ENCODE measurements around the gene GMPPB. TPM values are rescaled to one million over a fixed set of nuclear protein-coding genes. Genes with fewer than 3 reads are reported as not detected.

Gene GMPPB
- total RNA-seq, 1 donor from 2014 or later, result 21.2 TPM

- H3K4me1 Mint-ChIP-seq (ENCODE audit: low read depth, unreplicated experiment), result peaks cover 18% of the 10 kb centered on the region
- peaks cover 15% of the 10 kb centered on the region for H3K27me3 Mint-ChIP-seq (ENCODE audit: unreplicated experiment)
- peak overlapping the region; percentile 46 for H3K27ac Mint-ChIP-seq (ENCODE audit: unreplicated experiment)
- no peak for TF ChIP-seq CTCF (IDR thresholded peaks at IDR 0.05; ENCODE audit: partially characterized antibody, unreplicated experiment)
- no peak for DNase-seq
- H3K4me3 Mint-ChIP-seq (ENCODE audit: unreplicated experiment), result peak overlapping the region; percentile 41
- peaks cover 2% of the 10 kb centered on the region for H3K9me3 Mint-ChIP-seq (ENCODE audit: unreplicated experiment)
- no peaks in the 10 kb centered on the region for H3K36me3 Mint-ChIP-seq (ENCODE audit: unreplicated experiment)
These were observed 17.2 kb downstream of the GMPPB start for GRCh38 chr3:49706456-49707112.

- no peaks in the 10 kb centered on the region for H3K36me3 Mint-ChIP-seq (ENCODE audit: unreplicated experiment)
- H3K9me3 Mint-ChIP-seq (ENCODE audit: unreplicated experiment), result peaks cover 2% of the 10 kb centered on the region
- no peak overlapping the region for H3K27ac Mint-ChIP-seq (ENCODE audit: unreplicated experiment)
- peaks cover 15% of the 10 kb centered on the region for H3K27me3 Mint-ChIP-seq (ENCODE audit: unreplicated experiment)
- DNase-seq, result no peak
- no peak overlapping the region for H3K4me3 Mint-ChIP-seq (ENCODE audit: unreplicated experiment)
- no peak for TF ChIP-seq CTCF (IDR thresholded peaks at IDR 0.05; ENCODE audit: partially characterized antibody, unreplicated experiment)
- peaks cover 18% of the 10 kb centered on the region for H3K4me1 Mint-ChIP-seq (ENCODE audit: low read depth, unreplicated experiment)
These were observed 18.3 kb downstream of the GMPPB start for GRCh38 chr3:49705390-49705960.

- H3K4me1 Mint-ChIP-seq (ENCODE audit: low read depth, unreplicated experiment), result peaks cover 18% of the 10 kb centered on the region
- peaks cover 2% of the 10 kb centered on the region for H3K9me3 Mint-ChIP-seq (ENCODE audit: unreplicated experiment)
- H3K27me3 Mint-ChIP-seq (ENCODE audit: unreplicated experiment), result peaks cover 15% of the 10 kb centered on the region
- DNase-seq, result no peak
- H3K36me3 Mint-ChIP-seq (ENCODE audit: unreplicated experiment), result no peaks in the 10 kb centered on the region
- no peak for TF ChIP-seq CTCF (IDR thresholded peaks at IDR 0.05; ENCODE audit: partially characterized antibody, unreplicated experiment)
- no peak overlapping the region for H3K4me3 Mint-ChIP-seq (ENCODE audit: unreplicated experiment)
- no peak overlapping the region for H3K27ac Mint-ChIP-seq (ENCODE audit: unreplicated experiment)
These were observed 19.1 kb downstream of the GMPPB start for GRCh38 chr3:49704629-49705028.

- Mint-ChIP-seq H3K4me1 (ENCODE audit: low read depth, unreplicated experiment) (peaks cover 18% of the 10 kb centered on the region), H3K27ac (ENCODE audit: unreplicated experiment) (no peak overlapping the region), H3K36me3 (ENCODE audit: unreplicated experiment) (no peaks in the 10 kb centered on the region), H3K27me3 (ENCODE audit: unreplicated experiment) (peaks cover 15% of the 10 kb centered on the region), H3K9me3 (ENCODE audit: unreplicated experiment) (peaks cover 2% of the 10 kb centered on the region), H3K4me3 (ENCODE audit: unreplicated experiment) (no peak overlapping the region)
- no peak for TF ChIP-seq CTCF (IDR thresholded peaks at IDR 0.05; ENCODE audit: partially characterized antibody, unreplicated experiment)
- no peak for DNase-seq
These were observed 19.8 kb downstream of the GMPPB start for GRCh38 chr3:49703956-49704355.

GRCh38 chr3:49703443-49703927 lies 20.3 kb downstream of the GMPPB start:
- Mint-ChIP-seq H3K4me3 (ENCODE audit: unreplicated experiment) (no peak overlapping the region), H3K4me1 (ENCODE audit: low read depth, unreplicated experiment) (peaks cover 18% of the 10 kb centered on the region), H3K9me3 (ENCODE audit: unreplicated experiment) (peaks cover 2% of the 10 kb centered on the region), H3K27me3 (ENCODE audit: unreplicated experiment) (peaks cover 15% of the 10 kb centered on the region), H3K36me3 (ENCODE audit: unreplicated experiment) (no peaks in the 10 kb centered on the region), H3K27ac (ENCODE audit: unreplicated experiment) (no peak overlapping the region)
- TF ChIP-seq CTCF (IDR thresholded peaks at IDR 0.05; ENCODE audit: partially characterized antibody, unreplicated experiment), result peak; percentile 85
- peak; percentile 77 for DNase-seq
